Measurements from ENCODE around the gene HAPSTR1. TPM values are rescaled to one million over a fixed set of nuclear protein-coding genes. Genes with fewer than 3 reads are reported as not detected.

The HAPSTR1 gene
- polyA plus RNA-seq, 2 of the 4 experiments (the other 2 are of a cell fraction), result 22.4 to 36.9 TPM

GRCh38 chr16:9050102-9050830 is 41.2 kb upstream of the HAPSTR1 start (continued):
- no peak for TF ChIP-seq E2F6 (IDR thresholded peaks at IDR 0.05; ENCODE audit: borderline replicate concordance, low read depth)
- TF ChIP-seq HES2 (IDR thresholded peaks at IDR 0.05), result no peak
- TF ChIP-seq PBX3 (IDR thresholded peaks at IDR 0.05), result no peak
- 0 out of 3 replicates have a peak, but pooled peaks have one; percentile 8 for TF ChIP-seq SMC3 (IDR thresholded peaks at IDR 0.05)
- TF ChIP-seq BCL3 (IDR thresholded peaks at IDR 0.05), result no peak
- TF ChIP-seq KDM5A (IDR thresholded peaks at IDR 0.05), result no peak
- TF ChIP-seq RARB (CRISPR knock-in tag; IDR thresholded peaks at IDR 0.05), result no peak
- no peak for TF ChIP-seq ZSCAN20 (CRISPR knock-in tag; IDR thresholded peaks at IDR 0.05)
- no peak for TF ChIP-seq ATOH8 (CRISPR knock-in tag; IDR thresholded peaks at IDR 0.05; ENCODE audit: low read depth)
- no peak for TF ChIP-seq HMGXB4 (CRISPR knock-in tag; IDR thresholded peaks at IDR 0.05; ENCODE audit: borderline replicate concordance)

GRCh38 chr16:9053006-9053601 is 38.3 kb upstream of the HAPSTR1 start:
- H3K9me3 ChIP-seq, result no peaks in the 10 kb centered on the region
- CTCF ChIA-PET, result no interaction called here
- peak overlapping the region; percentile 67 for H3K4me2 ChIP-seq
- FAIRE-seq, result no peak
- ATAC-seq, result peak; percentile 88 to 92
- POLR2A ChIA-PET, result interaction anchor here (1.1 kb wide), 1 partner anchor 38 kb away, joined by 5 read pairs; the partner anchor contains the start of gene HAPSTR1
- peak overlapping the region; percentile 33 for H3K4me3 ChIP-seq
- peak overlapping the region; percentile 59 to 86 for H3K27ac ChIP-seq
- peaks cover 38% of the 10 kb centered on the region for H3K4me1 ChIP-seq
- 33% methylated on average over 9 of the region's 9 CpGs for WGBS (ENCODE audit: missing lambda C conversion rate)
- peak; percentile 64 to 95 for DNase-seq (ENCODE audit: low read depth in 1 of 2, low spot score in 1 of 2)
- TF ChIP-seq NR3C1 (IDR thresholded peaks at IDR 0.05) (no peak), USF2 (IDR thresholded peaks at IDR 0.05) (peak; percentile 97), MAX (IDR thresholded peaks at IDR 0.05) (peak; percentile 76), EHMT2 (IDR thresholded peaks at IDR 0.05; ENCODE audit: low read depth) (no peak), PHF8 (IDR thresholded peaks at IDR 0.05; ENCODE audit: borderline replicate concordance, low read depth) (no peak; the same call in 1 of the 2 replicates), HMGXB4 (CRISPR knock-in tag; IDR thresholded peaks at IDR 0.05; ENCODE audit: borderline replicate concordance) (no peak), KDM1A (IDR thresholded peaks at IDR 0.05; ENCODE audit: low read depth) (no peak), HOXA7 (CRISPR knock-in tag; IDR thresholded peaks at IDR 0.05) (no peak), ESRRA (IDR thresholded peaks at IDR 0.05; ENCODE audit: borderline replicate concordance, low read length) (no peak), CTCF (IDR thresholded peaks at IDR 0.05) (no peak), ATOH8 (CRISPR knock-in tag; IDR thresholded peaks at IDR 0.05; ENCODE audit: low read depth) (no peak), E2F6 (IDR thresholded peaks at IDR 0.05; ENCODE audit: borderline replicate concordance, low read depth) (no peak), RCOR1 (IDR thresholded peaks at IDR 0.05; ENCODE audit: low read depth, low read length) (no peak)

Measured in A549 (cell line).